ENCODE results near the gene CITED1. TPM values are rescaled to one million over a fixed set of nuclear protein-coding genes. Genes with fewer than 3 reads are reported as not detected.

The CITED1 gene
- total RNA-seq, 1 donor from 2014 or later, result not detected

DNA sequence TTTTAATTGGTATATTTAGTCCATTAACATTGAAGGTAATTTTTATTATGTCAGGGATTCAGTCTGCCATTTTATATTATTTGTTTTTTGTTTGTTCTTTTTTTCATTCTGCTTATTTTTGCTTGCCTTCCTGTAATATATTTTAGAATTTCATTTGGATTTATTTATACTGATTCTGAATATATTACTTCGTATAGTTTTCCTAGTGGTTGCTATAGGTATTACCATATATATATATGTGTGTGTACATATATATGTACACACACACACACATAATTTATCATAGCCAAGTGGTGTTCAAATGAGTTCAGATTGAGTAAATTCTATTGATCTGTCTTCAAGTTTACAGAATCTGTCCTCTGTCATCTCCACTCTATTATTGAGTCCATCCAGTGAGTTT is 11.2 kb downstream of the CITED1 start:
- ChIA-PET CTCF (no interaction called here), POLR2A (no interaction called here)
- Mint-ChIP-seq H3K9me3 (peaks cover 2% of the 10 kb centered on the region), H3K36me3 (ENCODE audit: low read depth) (no peaks in the 10 kb centered on the region), H3K4me1 (no peaks in the 10 kb centered on the region), H3K27ac (no peak overlapping the region), H3K4me3 (no peak overlapping the region), H3K27me3 (peaks cover 13% of the 10 kb centered on the region)
- ATAC-seq (ENCODE audit: low read depth) (no peak), DNase-seq (no peak)
- intact Hi-C loops (cut with micrococcal nuclease), result no loop called here
- no peak for TF ChIP-seq CTCF (IDR thresholded peaks at IDR 0.05)

DNA sequence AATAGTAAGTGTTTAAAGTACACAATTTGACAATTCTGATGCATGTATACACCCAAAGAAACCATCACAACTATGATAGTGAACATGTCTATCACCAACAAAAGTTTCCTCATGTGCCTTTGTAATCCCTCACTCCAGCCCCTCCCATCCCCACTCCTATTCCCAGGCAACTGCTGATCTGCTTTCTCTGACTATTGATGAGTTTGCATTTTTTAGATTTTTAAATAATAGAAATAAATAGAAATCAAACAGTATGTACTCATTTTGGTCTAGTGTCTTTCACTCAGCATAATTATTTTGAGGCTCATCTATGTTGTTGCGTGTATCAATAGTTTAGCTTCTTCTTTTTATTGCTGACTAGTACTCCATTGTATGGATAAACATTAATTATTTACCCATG is 23.4 kb downstream of the CITED1 start:
- Mint-ChIP-seq H3K4me1 (no peaks in the 10 kb centered on the region), H3K36me3 (ENCODE audit: low read depth) (no peaks in the 10 kb centered on the region), H3K4me3 (no peak overlapping the region), H3K9me3 (no peaks in the 10 kb centered on the region), H3K27ac (no peak overlapping the region), H3K27me3 (no peaks in the 10 kb centered on the region)
- DNase-seq (no peak), ATAC-seq (ENCODE audit: low read depth) (no peak)
- CTCF ChIA-PET, result no interaction called here
- intact Hi-C loops (cut with micrococcal nuclease), result no loop called here
- POLR2A ChIA-PET, result no interaction called here
- no peak for TF ChIP-seq CTCF (IDR thresholded peaks at IDR 0.05)

DNA sequence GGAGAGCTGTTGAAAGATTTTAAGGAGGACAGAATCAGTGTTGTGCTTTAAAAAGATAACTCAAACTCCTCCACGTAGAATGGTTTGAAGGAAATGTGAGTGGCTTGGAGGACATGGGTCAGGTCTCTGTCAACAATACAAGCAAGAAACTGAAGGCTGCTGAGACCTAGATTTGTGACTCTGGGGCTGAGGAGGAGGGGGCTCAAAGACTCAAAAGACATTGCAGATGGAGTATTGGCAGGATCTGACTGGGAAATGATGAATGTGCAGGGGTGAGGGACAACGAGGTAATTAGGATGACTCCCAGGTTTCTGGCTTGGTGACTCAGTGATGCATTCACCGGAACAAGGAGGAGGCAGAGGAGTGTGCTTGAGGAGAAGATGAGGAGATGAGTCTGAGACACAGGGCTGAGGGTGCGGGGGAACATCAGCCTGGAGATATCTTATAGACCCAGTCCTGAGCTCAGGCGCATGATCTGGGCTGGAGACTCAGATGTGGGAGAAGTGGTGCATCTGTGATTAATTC is 25.3 kb downstream of the CITED1 start:
- DNase-seq (no peak), ATAC-seq (ENCODE audit: low read depth) (no peak)
- H3K36me3 Mint-ChIP-seq (ENCODE audit: low read depth), result peaks cover 6% of the 10 kb centered on the region
- no peak for TF ChIP-seq CTCF (IDR thresholded peaks at IDR 0.05)
- H3K9me3 Mint-ChIP-seq, result no peaks in the 10 kb centered on the region
- intact Hi-C loops (cut with micrococcal nuclease), result no loop called here
- H3K27me3 Mint-ChIP-seq, result no peaks in the 10 kb centered on the region
- H3K4me3 Mint-ChIP-seq, result no peak overlapping the region
- no peak overlapping the region for H3K27ac Mint-ChIP-seq
- ChIA-PET CTCF (no interaction called here), POLR2A (no interaction called here)
- H3K4me1 Mint-ChIP-seq, result peaks cover 8% of the 10 kb centered on the region

- intact Hi-C loops (cut with micrococcal nuclease), result loop anchor here (2.0 to 5.0 kb wide), 2 partner anchors 38 to 144 kb away; partner anchors contain the start of genes ERCC6L and RTL5
- DNase-seq (no peak), ATAC-seq (ENCODE audit: low read depth) (no peak)
- peak overlapping the region; percentile 76 for H3K27ac Mint-ChIP-seq
- H3K36me3 Mint-ChIP-seq (ENCODE audit: low read depth), result peaks cover 44% of the 10 kb centered on the region
- ChIA-PET POLR2A (interaction anchor here (0.8 to 2.6 kb wide), 12 partner anchors 10 to 258 kb away, joined by 3 to 21 read pairs (median 4); partner anchors contain the start of genes ERCC6L, PIN4 and RTL5), CTCF (interaction anchor here (0.9 to 1.6 kb wide), 4 partner anchors 31 to 278 kb away, joined by 3 to 6 read pairs (median 4); no protein-coding TSS in a partner anchor)
- TF ChIP-seq CTCF (IDR thresholded peaks at IDR 0.05), result no peak
- peak overlapping the region; percentile 88 for H3K4me3 Mint-ChIP-seq
- no peaks in the 10 kb centered on the region for H3K9me3 Mint-ChIP-seq
- peaks cover 29% of the 10 kb centered on the region for H3K4me1 Mint-ChIP-seq
- no peaks in the 10 kb centered on the region for H3K27me3 Mint-ChIP-seq
Observed at GRCh38 chrX:72276478-72276953, 29.2 kb downstream of the CITED1 start.

DNA sequence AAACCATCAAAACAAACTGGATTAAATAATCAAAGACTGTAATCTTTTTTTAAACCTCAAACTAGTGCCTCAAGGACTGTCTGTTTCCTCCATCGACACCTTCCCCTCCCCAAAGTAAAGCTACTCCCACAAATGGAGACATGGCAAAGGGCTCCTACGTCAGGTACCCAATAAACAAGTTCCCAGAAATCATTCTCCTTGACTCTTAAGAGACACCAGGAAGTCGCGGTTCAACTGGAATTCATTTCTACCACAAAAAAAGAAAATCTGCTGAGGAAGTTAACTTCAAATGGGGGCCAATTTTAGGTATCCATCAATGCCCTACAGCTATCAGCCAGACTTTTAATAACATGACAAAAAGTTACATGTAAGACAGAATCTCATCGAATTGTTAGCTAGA is 31.2 kb downstream of the CITED1 start:
- Mint-ChIP-seq H3K4me1 (peaks cover 29% of the 10 kb centered on the region), H3K9me3 (no peaks in the 10 kb centered on the region), H3K27me3 (no peaks in the 10 kb centered on the region), H3K36me3 (ENCODE audit: low read depth) (peaks cover 58% of the 10 kb centered on the region), H3K4me3 (peak overlapping the region; percentile 88), H3K27ac (no peak overlapping the region)
- TF ChIP-seq CTCF (IDR thresholded peaks at IDR 0.05), result no peak
- CTCF ChIA-PET, result no interaction called here
- no peak for ATAC-seq (ENCODE audit: low read depth)
- POLR2A ChIA-PET, result no interaction called here
- intact Hi-C loops (cut with micrococcal nuclease), result no loop called here
- no peak for DNase-seq
